Suprapubic skin (tissue), 4 donors: ENCODE data around the gene TFAP2B.

Source experiments
- CTCF ChIP-seq, 2 donors: fragments of 200-600 bp in 1 of 2; fragments of 450-650 bp in 1 of 2; sonication (generic) in 1 of 2; IDR thresholded peaks; one replicate each; pipeline ENCODE4 v1.5.1; 2016 to 2019; ENCODE audit warnings: antibody characterized with exemption in 2 of 2, mild to moderate bottlenecking in 1 of 2, moderate library complexity in 1 of 2
- POLR2A ChIP-seq, 2 donors: fragments of 450-650 bp; IDR thresholded peaks; one replicate each; pipeline ENCODE4 v1.6.1; 2017; ENCODE audit warnings: antibody characterized with exemption in 2 of 2, mild to moderate bottlenecking in 2 of 2, moderate library complexity in 2 of 2
- POLR2AphosphoS5 ChIP-seq, 3 donors: sonication (generic); formaldehyde crosslinking; IDR thresholded peaks; one replicate each; pipeline ENCODE4 v1.6.1; 2017; ENCODE audit warnings: antibody characterized with exemption in 3 of 3

- TF ChIP-seq CTCF (IDR thresholded peaks at IDR 0.05) = no peak
- TF ChIP-seq POLR2AphosphoS5 (IDR thresholded peaks at IDR 0.05) = no peak
- TF ChIP-seq POLR2A (IDR thresholded peaks at IDR 0.05) = no peak
Observed at GRCh38 chr6:50823094-50823920, 4.6 kb downstream of the TFAP2B start.
